CD4-positive, alpha-beta T cell treated with Interleukin-4 for 1 hour (primary cell): Measurements from ENCODE around the gene OARD1.

Experiments used
- DNase-seq, 2 donors: peaks; one replicate each; pipeline ENCODE4 v3.0.0-alpha.2; 2020 to 2022

OARD1 gene

DNA sequence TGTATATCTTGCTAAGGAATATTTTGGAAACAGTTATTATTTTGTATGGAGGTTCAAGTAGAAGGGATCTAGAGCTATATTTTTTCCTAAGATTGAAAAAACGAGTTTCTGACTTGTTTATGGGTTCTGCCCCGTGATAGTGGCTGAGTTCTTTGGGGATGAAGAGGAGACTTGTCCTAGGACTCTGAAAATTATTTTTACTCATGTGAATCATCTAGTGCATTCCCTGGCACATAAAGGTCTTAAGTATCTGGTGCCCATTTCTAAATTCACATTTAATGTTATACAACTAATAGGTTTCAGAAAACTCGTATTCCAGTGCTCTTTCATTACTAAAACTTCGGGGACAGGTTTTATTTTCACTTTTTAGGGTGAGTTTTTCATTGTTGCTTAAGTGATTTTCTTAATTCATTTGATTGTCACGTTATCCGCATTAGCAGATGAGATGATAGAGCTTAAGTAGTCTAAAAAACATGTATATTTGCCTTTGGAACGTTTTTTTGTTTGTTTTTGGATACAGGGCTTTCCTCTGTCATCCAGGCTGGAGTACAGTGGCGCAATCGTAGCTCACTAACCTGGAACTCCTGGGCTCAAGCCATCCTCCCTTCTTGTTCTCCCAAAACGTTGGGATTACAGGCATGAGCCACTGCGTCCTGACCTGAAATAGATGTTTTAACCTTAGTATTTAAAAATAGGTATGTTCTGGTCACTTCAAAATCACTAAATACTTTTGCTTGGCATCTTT is 2.7 kb upstream of the OARD1 start:
- DNase-seq, result no peak

DNA sequence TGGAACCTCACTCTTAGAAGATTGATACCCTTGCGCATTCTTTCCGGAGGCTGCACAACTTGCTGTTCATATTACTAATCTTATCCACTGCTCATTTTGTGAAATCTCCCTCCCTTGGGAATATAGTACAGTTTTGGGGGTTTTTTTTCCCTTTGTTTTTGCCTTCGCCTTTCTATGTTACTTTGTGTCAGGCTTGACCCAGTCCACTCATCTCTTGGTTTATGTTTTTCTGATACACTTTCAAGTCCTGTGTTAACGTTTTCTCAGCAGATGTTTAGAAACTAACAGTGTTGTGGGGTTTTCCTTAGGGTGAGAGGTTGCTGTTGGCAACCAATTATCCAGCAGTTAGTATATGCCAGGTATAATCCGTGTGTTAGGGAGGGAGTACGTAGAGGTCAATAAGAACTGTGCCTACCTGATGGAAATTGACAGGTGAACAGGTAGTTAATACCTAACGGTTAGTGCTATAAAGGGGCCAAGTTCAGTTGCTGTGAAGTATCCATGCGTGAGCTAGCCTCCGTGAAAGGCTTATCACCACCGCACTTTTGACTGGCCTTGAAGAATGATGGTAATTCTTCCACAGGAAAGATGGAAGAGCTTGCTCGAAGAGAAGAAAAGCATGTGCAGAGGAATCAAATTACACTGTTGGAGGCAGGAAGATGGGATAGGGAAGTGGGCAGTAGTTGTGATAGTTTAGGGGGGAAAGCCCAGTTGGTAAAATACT is 2.0 kb upstream of the OARD1 start:
- DNase-seq, result peak; percentile 20 to 67

DNA sequence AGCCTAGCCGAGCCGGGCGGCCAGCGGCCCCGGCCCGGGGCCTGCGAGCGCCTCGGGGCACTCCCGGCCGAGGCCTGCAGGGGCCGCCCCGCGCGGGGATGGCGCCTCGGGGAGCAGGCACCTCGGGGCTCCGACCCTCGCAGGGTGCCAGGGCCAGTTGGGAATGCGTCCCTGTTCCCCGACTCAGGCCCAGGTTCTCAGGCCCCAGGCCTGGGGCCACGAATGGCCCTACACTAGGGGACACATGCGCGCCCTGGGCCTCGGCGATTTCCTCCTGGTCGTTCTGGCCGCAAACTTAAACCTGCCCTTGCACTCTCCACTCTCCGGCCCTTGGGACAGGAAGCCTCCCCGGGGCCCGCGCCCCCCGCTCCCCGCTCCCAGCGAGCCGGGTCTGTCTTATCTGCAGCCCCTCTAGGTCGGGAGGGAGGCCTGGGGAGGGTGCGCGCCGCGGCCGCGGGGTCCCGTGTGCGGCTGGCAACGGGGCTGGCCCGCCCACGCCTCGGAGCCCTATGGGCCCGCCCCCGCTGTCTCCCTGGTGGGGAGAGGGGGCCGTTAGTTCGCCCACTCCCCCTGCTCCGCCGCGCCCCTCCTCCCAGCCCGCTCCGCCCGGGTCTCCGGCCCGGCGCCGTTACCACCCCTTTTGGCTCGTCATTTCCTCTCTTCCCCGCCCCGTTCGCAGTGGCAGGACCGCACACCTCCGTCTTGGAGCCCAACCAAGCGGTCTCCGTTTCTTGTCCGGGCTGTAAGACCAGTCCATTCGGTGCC is 1.2 kb upstream of the OARD1 start:
- peak; percentile 88 to 89 for DNase-seq

DNA sequence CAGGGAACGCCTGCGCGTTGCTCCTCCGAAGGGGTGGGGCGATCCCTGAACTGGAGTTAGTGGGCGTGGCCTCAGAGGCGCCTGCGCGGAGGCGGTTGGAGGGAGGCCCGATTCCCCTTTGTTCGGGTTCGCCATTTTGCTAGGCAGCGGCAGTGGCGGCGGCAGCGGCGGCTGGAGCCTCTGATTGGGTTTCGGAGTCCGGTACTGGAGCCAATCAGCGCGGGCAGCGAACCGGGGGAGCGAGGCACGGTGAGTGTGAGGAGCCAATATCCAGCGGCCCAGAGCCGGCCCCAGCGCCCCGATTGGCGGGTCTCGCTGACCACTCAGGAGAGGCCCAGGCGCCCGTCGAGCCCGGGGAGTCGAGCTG is 663 bp upstream of the OARD1 start, which contains the start of gene NFYA:
TSS of gene NFYA (plus strand) at position 139 of the 367 bp plus-strand sequence. CDS start 6,116 bp downstream, outside the sequence.
- DNase-seq, result no peak

DNA sequence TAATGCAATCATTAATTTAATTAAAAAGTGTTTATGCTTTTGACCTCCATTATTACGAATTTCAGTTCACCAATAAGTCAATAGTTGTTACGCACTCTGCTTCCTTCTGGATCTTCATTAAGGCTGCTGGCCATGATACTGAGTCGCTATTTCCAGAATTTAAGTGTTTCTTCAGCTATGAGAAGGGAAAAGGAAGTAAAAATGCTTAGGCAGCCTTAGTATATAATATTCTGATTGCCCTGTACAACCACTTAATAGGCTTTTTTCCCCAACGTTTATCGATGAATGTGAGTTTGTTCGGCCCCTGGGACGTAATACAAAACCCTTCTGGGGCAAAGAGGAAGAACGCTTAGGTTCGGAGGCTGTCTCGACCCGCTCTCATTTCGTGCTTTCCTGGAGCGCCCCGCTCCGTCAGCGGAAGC is 644 bp downstream of the OARD1 start:
- DNase-seq, result no peak

DNA sequence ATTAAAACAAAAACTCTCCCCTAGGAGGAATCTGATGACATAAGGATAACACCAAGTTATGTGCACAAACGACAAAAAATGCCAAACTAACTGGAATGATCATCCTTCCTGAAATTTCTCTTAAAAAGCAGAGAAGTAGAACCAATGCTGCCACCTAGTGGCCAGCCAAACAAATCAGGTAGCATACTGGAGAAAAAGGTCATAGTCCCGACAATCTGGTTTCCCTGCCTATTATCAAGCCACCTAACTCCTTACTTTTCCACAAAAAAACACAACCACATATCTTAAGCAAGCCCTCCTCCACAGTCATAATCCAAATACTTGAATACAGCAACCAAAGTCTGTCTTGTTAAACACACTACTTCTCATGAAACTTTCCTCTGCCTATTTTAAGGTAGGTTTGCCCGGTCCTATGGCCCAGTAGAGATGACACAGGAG is 5.3 kb downstream of the OARD1 start:
- peak; percentile 64 to 65 for DNase-seq

DNA sequence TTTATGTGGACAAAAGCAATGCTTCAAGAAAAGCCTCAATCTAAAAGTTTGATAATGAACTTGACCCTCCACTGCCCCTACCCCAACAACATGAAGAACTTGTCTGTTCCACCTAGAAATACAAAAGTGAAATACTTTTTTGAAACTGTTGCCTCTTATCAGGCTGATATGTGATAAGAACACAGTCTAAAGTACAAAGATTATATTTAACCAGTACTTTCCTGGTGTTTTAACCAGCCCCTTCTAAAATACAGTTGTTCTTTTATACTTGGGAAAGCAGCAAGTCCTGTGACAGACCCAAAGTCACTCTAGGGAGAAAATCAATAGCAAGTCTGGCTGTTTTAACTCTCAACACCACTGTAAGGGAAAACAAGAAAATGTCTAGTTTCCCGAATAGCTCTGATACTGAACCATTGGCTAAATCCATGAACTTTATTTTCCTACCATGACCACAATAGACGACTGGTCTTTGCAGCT is 6.6 kb downstream of the OARD1 start:
- DNase-seq, result no peak

DNA sequence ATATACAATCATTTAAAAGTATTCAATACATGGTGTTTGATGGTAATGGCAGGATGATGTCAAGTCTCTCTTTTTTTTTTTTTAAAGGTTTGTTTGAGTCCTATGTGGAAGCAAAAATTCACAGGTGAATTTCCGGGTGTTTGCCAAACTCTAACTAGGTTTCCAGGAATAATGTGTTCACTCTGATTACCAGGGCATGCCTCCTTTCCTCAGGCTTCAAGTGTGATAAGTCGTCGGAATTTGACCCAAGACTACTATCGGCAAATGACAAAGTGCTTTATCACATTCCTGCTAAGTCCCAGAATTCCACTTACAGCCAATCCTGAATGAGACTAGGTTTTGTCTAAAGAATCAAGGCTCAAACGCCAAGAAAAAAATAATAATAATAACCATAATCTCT is 7.3 kb downstream of the OARD1 start:
- no peak for DNase-seq

DNA sequence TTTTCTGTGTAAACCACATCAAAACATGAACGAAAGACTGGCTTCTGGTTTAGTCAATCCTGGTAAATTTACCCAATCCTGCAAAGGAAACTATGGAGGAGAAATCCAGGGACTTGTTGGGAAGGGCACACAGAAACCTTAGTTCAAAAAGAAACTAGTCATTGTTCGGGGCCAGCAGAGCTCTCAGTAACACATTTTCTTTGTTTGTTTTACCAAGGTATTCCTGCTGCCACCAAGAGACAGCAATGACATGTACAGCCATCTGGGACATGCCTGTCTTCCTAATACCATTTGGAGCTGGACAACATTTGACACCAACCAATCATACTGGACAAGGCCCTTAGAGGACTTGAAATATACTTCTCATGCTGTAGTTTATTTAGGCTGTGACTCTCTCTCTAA is 8.3 kb downstream of the OARD1 start:
- no peak for DNase-seq

DNA sequence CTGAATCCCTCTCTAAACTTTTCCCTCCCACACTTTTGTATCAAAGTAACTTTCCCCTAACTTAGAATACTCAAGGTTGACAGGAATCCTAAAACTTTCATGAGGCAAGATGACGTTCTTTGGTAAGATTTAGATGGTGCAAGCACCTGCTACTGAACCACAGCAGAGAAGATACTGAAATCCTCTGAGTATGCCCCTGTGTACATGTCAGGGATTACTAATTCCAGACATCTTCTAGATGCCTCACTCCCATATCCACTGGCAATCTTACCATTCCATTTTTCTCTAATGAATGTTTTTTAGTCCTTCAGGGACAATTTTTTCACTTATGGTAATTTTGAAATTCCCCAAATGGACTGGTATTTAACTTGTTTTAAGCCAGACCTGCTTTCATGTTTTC is 10.1 kb downstream of the OARD1 start:
- no peak for DNase-seq

DNA sequence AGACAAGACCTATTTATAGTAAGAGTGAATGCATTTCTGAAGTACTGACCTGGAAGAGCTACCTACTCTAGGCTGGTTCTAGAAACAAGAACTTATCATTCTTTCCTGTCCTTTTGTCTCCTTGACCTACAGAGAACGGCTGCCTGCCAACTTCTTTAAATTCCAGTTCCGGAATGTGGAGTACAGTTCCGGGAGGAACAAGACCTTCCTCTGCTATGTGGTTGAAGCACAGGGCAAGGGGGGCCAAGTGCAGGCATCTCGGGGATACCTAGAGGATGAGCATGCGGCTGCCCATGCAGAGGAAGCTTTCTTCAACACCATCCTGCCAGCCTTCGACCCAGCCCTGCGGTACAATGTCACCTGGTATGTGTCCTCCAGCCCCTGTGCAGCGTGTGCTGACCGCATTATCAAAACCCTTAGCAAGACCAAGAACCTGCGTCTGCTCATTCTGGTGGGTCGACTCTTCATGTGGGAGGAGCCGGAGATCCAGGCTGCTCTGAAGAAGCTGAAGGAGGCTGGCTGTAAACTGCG is 10.9 kb downstream of the OARD1 start:
- DNase-seq, result no peak

DNA sequence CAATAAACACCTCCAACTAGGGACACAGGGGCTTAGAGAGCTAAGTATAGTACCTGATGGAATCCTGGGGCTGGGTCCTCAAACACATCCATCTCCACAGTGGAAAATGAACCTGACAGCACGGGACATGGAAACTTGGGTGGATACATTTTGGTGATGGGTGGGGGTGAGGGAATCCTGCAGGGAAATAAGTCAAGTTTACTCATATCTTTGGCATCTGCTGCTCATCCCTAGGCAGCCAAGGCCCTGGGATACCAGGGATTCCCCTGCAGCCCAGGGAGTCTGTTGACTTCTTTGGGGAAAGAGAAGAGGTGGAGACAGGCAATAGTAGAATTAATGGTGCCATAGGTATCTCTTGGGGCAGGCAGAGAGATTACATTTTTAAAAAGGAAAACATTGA is 12.6 kb downstream of the OARD1 start:
- no peak for DNase-seq

DNA sequence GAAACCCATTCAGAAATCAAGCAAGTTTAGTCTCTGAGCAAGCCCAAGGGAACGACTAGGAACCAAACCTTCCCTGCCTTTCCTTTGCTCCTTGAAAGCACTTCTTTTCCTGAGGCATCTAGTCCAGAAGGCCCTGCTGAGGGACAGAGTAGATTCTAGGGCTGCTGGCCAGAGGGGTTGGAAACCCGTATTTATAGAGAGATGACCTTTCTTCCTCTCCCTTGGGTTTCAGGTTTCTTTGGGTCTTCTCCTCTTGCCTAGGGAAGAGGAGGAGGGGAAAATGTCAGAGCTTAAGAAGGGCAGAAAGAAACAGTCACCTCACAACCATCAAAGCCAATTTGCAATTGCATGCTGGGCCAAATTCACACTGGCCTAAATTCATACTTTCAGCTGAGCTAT is 13.4 kb downstream of the OARD1 start:
- DNase-seq, result no peak

DNA sequence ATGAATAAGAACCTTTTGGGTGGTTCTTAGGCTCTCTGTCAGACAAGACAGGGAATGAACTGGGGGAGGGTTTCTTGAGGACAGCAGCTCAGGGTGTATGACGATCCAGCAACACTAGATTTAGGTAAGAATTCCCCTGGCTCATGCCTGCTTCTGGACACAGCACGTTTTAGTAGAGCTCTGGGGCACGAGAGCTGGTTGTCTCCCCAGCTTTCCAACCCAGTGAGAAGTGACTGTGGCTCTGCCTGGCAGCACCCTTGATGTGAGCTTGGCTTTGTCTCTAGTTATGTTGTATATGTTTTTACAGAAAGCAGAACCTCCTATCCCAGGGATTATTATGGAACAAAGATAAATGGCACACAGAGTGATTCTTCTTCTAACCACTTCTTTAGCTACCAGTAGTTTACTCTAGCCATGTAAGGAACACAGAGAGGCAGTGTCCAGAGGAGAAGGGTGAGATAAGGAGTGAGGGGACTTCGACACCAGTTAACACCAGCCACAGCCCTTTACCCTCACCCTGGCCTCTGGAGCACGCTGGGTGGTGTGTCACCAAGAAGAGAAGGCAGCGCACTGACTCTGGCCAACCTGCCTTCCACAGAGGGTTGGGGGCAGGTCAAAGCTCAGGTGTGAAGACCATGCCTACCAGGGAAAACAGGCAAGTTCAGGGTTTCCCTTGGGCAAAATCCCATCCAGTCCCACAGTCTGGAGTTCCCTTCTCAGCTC is 15.2 kb downstream of the OARD1 start:
- DNase-seq, result no peak

DNA sequence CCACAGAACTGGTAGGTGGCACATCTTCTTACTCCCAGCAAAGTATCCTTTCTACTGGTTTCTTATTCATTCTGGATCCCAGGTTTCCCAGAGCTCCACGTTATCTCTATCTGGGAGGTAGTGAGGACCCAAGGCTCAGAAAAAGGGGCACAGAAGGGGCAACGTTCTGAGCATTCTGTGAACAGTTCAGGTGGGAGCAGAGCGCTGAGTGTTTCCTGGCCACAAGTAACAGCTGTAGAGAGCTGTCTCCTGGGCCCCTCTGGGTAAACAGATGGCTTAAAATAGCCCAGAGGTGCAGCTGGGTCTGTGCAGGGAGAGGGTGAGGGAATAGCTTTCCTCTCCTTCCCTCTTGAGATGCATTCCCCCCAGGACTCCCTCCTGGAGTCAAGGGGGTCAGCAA is 17.0 kb downstream of the OARD1 start:
- DNase-seq, result no peak

DNA sequence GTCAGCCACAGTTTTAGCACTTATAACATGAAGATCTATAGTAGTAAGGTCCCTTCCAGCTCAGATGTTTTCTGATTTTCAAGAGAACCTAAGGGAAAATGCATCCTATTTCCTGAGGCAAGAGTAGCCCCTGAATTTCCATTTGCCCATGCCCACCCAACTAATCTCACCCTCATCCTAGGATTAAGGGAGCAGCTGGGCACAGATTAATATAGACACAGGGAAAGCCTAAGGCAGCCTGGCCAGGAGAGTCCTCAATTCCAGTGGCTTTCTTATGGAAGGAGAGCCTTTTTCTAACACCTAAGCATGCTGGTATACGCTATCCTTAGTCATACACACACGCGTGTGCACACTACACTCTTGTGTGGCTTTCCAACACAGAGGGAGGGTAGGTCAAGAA is 17.6 kb downstream of the OARD1 start:
- no peak for DNase-seq

DNA sequence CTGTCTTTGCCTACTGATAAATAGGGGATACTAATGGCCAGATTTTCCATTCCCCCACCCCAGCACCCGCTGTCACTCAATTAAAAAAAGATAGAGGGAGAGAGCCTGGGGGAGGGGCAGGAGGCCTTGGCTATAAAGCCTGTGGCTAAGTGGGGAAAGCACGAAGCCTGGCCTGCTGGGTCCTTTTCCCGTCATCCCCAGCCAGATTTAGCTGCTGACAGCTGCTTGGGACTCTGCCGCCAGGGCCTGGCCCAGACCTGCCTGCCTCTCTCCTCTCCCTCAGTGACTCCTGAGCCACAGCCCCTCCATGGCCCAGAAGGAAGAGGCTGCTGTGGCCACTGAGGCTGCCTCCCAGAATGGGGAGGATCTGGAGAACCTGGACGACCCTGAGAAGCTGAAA is 19.1 kb downstream of the OARD1 start, which contains the start of gene APOBEC2:
TSS of gene APOBEC2 (plus strand) at position 162 of the 400 bp plus-strand sequence. CDS start at position 308, 146 bp downstream.
- no peak for DNase-seq

DNA sequence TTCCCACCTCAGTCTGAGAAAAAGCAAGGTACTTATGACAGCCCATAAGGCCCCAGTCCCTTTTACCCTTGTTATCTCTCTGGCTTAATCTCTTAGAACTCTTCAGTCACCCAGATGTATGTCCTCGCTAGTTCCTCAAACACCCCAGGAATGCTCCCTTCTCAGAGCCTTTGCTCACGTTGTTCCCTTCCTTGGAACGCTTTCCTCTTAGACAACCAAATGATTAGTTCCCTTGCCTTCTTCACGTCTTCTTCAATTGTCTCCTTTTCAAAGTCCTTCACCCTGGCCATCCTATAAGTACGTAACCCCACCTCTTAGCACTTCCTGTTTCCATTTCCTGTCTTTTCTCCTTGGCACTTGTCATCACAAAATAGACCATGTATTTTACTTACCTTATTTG is 20.3 kb downstream of the OARD1 start:
- no peak for DNase-seq

DNA sequence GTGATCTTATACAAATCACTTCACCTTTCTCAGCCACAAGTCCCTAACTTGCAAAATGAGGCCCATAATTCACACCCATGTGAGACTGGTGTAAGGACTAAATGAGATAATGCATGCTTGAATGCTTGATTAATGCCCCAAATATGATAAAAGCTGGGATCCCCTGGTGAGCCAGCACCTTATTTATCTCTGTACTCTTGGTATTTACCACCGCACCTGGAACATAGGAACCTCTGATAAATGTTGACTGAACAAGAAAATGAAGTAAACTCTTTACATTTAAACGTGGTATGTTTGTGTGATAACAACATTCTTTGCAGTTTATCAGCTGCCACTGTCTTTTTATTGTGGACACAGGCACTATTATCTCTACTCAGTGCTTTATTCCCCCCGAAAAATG is 21.6 kb downstream of the OARD1 start:
- DNase-seq, result no peak

DNA sequence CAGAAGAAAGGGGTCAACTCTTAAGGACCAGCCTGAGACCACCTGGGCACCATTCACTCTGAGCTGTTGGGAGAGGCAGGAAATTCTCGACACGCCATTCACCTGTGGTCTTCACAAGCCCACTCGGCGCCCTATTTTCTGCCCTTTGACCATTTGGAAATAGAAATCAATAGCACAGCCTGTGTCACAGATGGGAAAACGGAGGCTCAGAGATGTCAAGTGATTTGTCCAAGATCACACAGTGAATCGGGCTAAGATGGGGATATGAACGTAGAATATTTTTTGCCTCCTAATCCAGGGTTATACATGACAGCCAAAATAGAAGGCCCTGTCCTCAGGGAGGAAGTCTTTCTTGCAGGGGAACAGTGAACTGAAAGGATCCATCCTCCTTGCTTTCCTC is 22.2 kb downstream of the OARD1 start:
- no peak for DNase-seq

DNA sequence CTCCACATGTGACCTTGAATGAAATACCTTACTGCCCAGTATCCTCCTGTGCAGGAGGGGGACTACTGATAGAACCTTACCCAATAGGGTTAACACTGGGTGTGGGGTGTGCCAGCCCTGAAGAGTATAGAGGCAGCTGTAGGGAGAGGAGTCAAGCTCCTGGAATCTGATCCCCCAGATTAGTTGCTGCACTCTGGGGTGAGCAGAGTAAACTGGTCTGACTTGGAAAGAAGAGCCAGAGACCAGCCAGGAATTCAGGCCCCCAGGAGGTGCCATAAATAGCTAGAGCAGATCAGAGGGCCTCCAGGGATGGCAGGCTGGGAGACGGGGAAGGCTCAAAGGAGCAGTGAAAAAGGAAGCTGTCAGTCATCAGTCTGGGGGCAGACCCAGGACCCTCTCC is 22.6 kb downstream of the OARD1 start:
- no peak for DNase-seq
